Stimulated activated CD4-positive, alpha-beta T cell treated with anti-CD3 and anti-CD28 coated beads, Interleukin-12 subunit alpha, Interleukin-12 subunit beta, amount 100 ng/mL, for 24 hours (primary cell): ENCODE results near the gene ACSL5.
"Not testable (repeated sequence)": the region's sequence is repeated elsewhere in the genome, so short reads cannot be mapped to it uniquely, and the experiment has no call there.

Source experiments
- DNase-seq, 2 experiments: peaks; one replicate each; pipeline ENCODE4 v3.0.0-alpha.2; 2020; ENCODE audit warnings: low read depth in 2 of 2

The ACSL5 gene

DNA sequence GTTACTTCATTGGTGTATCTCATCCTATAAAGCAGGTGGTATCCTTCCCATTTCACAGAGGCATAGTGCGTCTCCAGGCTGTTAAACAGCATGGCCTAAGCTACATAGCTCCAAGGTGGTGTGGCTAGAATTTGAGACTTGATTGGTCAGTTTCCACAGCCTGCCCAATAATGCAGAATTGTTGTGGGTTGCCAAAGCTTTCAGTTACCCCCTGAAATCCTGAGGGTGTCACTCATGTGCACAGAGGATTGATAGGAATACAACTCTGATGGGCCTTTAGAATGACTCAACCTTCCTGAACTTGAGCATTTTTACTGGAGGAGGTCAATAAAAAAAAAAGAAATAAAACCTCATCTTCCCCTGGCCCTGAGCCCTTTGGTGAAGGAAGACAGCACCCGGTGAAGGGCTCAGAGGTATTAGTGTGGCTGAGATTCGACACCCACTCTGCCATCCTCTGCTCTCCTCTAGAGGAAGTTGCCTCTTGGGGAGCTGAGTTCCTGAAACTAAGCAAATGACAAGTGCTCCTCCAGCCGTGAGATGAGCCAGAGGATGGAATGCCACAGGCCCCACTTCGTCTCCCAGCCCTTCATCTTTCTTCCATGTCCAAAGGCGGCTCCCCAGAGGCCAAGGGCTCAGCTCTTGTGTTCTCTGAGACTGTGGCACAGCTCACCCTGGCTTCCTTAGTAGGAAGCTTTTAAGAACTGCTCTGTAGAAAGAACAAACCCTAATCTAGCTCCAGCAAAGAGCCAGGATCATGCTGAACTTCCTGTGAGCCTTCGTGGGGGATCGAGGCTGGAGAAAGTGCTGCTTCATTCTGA lies 1.0 kb downstream of the ACSL5 start:
- DNase-seq = peak in 1 of 2 experiments; percentile 13

DNA sequence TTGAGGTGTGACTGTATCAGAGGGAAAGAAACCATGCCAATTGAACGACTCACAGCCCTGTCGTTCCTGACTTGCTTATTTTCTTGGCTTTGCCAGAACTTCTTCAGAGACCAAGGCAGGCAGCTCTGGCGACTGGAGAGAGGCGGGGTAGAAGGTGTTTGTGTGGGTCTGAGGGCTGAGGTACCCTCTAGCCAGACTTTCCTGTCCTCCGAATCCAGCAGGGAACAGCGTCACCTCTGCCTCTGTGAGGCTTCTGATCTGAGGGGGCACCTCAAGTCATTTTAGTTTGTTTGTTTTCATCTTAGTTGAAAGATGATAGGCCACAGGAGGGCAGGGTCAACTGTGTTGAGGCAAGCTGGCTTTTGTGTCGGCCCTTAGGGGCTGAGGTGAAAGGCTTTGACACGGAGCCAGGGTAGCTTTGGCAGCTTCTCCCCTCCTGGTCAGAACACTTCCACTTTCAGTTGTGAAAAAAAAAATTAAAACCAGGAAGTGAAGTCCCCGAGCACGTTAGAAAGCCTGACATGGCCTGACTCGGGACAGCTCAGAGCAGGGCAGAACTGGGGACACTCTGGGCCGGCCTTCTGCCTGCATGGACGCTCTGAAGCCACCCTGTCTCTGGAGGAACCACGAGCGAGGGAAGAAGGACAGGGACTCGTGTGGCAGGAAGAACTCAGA lies 1.9 kb downstream of the ACSL5 start:
- DNase-seq = peak in 1 of 2 experiments; percentile 16

- no peak for DNase-seq
Measured at GRCh38 chr10:112376396-112376790, 2.5 kb downstream of the ACSL5 start.

- DNase-seq = not testable (repeated sequence)
Measured at GRCh38 chr10:112377116-112377515, 3.2 kb downstream of the ACSL5 start.

DNA sequence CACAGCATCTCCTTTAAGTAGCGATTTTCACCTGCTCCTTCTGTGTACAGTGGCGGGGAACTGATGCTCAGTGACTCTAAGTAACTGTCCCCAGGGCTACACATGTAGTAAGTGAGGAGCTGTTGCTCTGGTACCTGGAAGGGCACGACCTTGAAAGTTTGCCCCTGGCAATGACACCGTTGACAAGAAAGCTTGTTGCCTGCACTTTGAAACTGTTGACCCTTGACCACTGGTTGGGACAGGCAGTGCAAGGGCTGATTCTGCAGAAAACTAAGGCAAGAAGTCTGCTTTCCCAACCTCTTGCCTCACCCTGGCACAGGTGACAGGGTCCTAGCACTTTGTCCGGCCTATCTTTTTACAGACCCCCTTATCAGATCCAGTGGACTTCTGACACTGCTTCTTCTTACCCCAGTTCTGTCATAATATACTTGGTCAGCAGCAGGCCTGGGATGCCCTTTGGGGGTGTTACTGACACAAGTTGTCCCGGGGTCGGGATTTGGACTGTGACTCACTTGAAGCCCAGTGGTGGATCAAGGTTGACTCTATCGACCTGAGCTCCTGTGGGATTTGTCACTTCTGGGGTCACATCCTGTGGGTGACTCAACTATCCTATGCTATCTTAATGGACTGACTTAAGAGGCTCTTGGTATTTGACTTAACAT lies 5.8 kb downstream of the ACSL5 start:
- DNase-seq = no peak

DNA sequence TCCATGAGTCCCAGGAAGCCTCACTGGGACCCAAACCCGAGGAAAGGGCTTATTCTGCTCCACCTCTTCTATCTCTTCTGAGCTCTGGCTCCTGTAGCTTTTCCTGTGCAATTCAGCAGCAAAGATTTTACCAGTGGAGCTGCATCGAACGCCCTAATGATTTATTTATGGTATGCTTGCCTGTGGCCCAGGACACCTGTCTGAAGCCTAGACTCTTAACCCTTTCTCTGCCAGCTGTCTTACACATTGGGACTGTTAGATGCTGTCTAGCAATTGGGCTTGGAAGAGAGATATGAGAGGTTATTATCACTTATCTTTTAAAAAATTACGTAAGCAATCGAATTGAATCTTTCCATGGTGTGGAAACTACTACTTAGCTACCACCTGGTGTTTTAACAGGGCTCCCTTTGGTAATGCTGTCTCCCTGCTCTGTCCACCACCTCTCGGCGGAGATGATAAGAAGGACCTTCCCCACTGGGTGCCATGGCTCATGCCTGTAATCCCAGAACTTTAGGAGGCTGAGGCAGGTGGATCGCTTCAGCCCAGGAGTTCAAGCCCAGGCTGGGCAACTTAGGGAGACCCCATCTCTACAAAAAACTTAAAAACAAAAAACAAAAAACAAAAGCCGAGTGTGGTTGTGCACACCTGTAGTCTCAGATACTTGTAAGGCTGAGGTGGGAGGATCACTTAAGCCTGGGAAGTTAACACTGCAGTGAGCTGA lies 8.8 kb downstream of the ACSL5 start:
- no peak for DNase-seq

- DNase-seq = no peak
Measured at GRCh38 chr10:112383325-112383724, 9.4 kb downstream of the ACSL5 start.

GRCh38 chr10:112384141-112384540 lies 10.2 kb downstream of the ACSL5 start:
- no peak for DNase-seq

DNA sequence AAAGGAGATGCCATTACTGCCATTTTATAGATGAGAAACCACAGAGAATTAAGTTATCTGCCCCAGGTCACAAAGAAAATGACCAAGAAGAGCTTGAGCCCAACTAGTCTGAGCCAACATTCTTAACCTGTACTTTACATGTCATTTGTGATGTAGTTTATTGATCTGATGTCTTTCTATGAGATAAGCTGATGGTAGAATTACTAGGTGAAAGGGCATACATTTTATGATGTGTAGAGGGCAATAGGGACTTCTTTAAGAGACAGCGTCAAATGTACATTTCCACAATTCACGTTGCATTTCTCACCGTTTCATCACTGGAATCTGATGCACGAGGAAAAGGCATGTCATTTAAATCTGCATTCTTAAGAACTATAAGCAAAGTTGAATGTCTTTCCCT lies 11.3 kb downstream of the ACSL5 start:
- no peak for DNase-seq

GRCh38 chr10:112388056-112388455 lies 14.1 kb downstream of the ACSL5 start:
- DNase-seq = not testable (repeated sequence)

DNA sequence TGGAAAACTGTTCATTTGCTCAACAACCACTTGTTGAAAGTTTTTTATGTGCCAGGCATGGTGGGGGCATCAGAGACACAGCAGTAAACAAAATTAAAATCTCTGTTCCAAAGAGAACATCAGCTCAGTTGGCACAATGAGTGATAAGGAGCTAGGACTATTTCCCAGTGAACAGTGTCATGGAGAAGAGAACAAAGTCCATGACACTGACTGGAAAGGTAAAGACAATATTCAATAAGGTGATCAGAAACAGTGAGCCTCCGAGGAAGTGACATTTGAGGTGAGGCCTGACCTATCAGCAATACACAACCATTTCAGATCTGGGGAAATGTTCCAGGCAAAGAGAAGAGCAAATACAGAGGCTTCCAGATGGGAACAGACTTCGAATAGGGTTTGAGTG lies 14.6 kb downstream of the ACSL5 start:
- DNase-seq = no peak

- peak in 1 of 2 experiments; percentile 50 for DNase-seq
Measured at GRCh38 chr10:112389271-112389822, 15.4 kb downstream of the ACSL5 start.

DNA sequence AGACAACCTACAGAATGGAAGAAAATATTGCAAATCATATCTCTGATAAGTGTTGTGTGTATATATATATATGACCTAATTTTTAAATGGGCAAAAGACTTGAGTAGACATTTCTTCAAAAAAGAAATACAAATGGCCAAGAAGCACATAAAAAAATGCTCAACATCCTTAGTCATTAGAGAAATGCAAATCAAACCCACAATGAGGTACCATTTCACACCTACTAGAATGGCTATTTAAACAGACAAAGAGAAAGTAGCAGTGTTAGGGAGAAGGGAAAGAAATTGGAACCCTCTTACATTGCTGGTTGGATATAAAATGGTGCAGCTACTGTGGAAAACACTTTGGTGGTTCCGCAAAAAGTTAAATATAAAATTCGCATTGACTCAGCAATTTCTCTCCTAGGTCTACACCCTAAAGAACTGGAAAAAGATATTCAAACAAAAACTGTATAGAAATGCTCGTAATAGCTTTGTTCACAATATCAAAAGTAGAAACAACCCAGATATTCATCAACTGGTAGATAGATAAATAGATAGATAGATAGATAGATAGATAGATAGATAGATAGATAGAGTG lies 16.3 kb downstream of the ACSL5 start:
- no peak for DNase-seq

- DNase-seq = no peak
Measured at GRCh38 chr10:112393341-112393740, 19.4 kb downstream of the ACSL5 start.

DNA sequence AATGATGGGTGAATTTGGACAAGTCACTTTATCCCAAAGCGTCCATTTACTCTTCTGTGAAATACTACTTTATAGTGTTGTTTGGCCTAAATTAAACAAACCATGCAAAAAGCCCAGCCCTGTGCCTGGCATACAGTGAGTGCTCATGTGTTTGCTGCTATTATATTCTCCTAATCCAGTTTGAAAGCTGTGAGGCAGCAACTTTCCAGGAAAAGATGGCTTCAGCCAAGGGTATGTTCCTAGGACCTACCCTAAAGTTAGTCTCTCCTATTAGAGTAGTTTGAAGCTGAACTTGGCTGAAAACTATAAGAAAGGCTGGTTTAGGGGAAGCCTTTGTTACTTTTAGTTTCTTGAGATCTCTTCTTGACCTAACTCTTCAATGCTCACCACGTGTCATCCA lies 19.9 kb downstream of the ACSL5 start:
- no peak for DNase-seq

GRCh38 chr10:112394475-112394875 lies 20.6 kb downstream of the ACSL5 start:
- DNase-seq = no peak

GRCh38 chr10:112395809-112396530 lies 22.1 kb downstream of the ACSL5 start:
- DNase-seq = no peak

DNA sequence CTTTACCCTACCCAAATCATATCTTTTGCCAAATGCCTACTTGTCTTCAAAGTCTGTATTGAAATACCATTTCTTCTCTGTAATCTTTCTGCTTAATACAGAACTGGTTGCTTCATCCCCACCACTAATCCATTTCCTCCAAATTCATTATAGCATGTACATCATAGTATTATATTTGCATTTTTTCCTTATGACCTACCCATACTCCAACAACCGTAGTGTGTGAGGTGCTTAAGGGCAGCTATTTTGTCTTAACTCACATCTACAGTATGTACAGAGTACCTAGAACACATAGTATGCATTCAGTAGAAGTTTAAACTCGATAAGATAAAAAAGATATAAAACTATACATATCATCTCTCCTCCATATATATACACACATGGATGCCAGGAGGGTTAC lies 23.7 kb downstream of the ACSL5 start:
- no peak for DNase-seq

DNA sequence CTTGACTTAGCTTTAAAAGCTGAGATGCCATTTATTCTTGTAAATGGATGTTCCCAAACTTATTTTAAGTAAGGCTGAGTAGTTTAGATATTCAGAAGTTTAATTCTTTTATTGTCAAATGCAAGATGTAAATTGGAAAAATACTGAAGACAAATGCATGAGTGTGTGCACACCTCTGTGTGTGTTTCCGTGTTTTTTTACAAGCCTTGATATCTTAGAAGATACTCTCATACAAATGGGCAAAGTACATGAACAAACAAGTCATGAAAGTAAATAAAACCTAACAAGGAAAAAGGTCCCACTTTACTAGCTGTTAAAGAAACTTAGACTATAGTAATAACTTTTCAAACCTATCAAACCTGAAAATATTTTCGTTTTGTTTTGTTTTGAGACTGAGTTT lies 29.0 kb downstream of the ACSL5 start:
- DNase-seq = no peak

GRCh38 chr10:112404617-112405016 lies 30.7 kb downstream of the ACSL5 start:
- no peak for DNase-seq

GRCh38 chr10:112406806-112407205 lies 32.9 kb downstream of the ACSL5 start:
- not testable (repeated sequence) for DNase-seq
